GM18499 (cell line): Measurements from ENCODE around the gene SPARC.
A peak's percentile ranks its signal among the peaks of the same experiment; 100 is the strongest.

ENCODE experiments used
- ATAC-seq: cut with Tn5 transposase; IDR thresholded peaks from one replicate; pipeline ENCODE4 v1.9.1; 2021; ENCODE audit warnings: moderate number of reproducible peaks; ENCODE audit not compliant: insufficient read depth, unreplicated experiment

The SPARC gene

DNA sequence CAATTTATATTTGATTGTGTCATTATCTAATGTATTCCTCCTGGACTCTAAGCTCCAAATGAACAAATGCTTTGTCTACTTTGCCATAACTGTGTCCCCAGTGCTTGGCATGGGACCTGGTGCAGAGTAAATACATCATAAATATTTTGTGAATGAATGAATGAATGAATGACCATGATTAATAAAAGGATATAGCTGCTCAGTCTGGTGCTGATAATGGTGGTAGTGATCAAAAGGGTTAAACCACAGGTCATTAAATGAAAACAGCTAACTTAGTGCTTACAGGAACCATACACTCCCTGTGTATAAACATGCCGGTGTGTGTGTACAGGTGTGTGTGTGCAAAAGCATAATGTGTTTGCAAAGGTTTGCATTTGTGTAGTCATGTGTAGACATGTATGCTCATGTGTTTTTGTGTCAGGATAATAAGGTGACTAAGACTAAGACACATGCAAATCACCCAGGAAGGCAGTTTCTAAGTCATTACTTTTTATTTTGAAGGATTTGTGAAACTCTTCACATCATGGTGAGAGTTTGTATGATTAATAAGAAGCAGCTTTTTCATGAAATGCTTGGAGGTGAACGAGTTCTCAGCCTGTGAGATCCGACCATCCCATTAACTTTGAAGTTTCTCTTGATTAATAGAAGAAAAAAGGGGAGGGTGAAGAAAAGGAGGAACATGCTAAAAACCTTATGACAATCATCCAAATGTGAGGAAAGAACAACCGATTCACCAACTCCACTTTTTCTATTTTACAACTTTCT is 24.6 kb downstream of the SPARC start:
- peak; percentile 82 for ATAC-seq

DNA sequence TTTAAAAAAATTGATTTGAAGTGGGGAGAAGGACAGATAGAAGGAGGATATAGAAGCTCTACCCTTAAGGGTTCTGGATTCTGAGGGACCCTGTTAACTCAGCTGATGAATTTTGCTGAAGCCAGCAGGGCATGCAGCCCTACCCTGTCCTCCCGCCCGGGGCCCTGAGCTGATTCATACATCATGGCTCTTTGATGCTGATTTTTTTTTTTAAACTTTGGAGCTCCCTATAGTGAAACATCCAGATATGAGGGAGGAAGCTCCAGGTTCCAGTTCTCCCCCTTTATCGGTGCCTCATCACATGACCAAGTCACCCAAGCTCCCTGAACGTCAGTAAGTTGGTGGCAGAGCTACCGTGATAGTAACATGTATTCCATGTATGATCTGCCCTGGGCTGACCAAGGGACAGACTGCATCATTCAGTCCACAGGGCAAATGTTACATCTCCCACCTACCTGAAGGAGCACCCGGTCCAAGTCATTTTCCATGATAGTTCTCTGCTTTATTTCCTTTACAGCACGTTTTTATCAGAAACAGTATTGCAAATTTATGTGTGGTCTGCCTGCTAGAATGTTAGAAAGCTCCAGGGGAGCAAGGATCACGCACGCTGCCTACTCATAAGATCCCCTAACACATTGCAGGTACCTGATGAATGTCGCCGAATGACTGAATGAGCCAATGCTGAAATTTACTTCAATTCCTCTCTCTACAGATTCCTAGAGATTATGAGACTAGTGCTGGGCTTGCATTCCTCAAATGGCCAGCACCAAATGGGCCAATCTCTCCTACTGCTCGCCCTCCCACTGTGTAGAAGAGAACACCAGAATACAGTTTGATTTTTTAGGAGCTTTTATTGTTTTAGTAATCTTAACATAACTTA is 25.9 kb downstream of the SPARC start:
- no peak for ATAC-seq

- peak; percentile 35 for ATAC-seq
Measured at GRCh38 chr5:151659001-151659754, 27.5 kb downstream of the SPARC start.

DNA sequence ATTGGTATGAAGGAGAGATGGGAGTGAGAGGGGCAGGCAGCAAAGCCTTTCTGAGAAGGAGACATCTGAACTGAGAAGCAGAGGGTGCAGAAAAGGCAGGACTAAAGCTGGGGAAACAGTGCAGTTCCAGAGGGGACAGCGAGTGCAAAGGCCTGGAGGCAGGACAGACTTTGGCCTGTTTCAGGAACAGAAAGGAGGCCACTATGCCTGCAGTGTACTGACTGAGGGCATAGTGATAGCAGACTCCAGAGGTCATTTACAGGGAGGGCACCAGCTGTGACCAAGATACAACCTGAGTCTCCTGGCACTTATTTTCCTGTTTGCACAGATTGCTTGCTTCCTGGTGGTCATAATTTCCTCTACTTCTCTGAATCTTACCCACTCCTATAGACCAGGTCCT is 29.6 kb downstream of the SPARC start:
- no peak for ATAC-seq

DNA sequence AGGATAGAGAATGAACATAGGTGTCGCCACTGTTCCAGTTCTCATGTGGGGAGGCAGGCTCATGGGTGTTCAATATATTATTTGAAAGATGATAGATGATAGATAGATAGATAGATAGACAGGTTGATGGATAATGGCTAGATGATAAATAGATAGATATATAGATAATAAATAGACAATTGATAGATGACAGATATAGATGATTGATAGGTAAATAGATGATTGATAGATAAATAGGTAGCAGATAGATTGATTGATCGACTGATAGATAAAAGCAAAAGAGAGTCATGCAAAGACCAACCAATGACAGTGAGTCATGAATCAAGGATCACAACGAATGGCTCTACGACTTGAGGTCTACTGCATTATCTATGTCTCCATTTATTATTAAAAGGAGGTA is 30.4 kb downstream of the SPARC start:
- no peak for ATAC-seq

DNA sequence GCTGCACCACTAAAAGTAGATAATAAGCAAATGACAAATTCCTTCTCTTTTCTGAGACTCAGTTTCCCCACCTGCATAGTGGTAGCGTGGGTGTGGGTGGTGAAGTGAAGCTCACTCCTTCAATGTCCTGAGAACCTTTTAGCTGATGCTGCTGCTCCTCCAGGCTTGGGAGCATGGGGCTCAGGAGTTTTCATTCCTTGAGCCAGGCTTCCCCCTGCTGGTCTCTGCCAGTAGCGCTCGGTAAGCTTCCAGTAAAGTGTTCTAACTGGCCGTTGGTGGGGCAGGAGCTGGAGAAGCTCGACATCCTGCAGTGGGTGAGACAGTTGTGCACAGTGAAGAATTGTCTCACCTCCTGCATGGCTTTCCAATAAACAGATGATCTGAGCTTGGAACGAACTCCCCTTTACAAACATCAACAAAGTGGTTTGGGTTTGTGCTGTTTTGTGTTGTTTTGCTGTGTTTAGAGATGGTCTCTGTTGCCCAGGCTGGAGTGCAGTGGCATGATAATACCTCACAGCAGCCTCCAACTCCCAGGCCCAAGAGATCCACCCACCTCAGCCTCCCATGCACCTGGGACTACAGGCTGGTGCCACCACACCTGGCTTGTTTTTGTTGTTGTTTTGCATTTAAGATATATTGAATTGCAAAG is 34.6 kb downstream of the SPARC start:
- ATAC-seq: peak; percentile 89

GRCh38 chr5:151648988-151649387 is 37.7 kb downstream of the SPARC start:
- ATAC-seq: no peak

DNA sequence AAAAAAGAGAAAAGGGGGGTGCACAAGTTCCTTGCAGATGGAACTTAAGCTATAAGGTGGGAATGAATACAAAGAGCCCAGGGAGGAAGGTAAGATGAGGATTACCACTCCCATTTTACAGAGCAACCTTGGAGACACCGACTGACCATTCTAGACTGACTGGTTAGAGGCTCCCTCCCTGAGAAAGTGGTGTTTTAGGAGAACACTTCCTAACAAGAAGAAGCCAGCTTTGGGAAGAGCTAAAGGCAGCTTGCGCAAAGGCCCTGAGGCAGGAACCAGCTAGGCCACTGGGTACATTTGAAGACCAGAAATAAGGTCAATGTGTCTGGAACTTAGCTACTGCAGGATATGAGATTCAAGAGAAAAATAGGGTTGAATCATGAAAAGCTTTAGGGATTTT is 38.6 kb downstream of the SPARC start:
- no peak for ATAC-seq

DNA sequence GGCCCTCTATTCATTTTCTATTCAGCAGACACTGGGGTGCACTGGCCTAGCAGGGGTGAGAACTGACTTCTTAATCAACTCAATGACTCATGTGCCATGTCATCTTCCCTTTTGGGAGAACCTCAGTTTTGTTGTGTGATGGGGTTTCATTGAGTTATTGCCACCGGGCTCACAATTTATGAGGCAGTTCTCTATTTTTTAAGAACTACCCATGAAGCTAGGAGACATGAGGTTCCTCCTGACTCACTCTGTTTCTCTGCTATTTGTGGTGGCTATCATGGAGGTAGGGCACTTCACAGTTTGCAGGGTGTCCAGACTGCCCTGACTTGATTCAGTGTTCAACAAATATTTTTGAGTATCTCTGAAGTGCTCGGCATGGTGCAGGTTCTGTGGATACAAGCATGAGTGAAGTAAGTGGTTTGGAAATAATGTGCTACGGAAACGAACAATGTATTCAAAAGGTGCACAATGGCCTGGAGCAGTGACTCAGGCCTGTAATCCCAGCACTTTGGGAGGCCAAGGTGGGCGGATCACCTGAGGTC is 39.3 kb downstream of the SPARC start:
- ATAC-seq: no peak

GRCh38 chr5:151646334-151646733 is 40.4 kb downstream of the SPARC start:
- ATAC-seq: no peak

DNA sequence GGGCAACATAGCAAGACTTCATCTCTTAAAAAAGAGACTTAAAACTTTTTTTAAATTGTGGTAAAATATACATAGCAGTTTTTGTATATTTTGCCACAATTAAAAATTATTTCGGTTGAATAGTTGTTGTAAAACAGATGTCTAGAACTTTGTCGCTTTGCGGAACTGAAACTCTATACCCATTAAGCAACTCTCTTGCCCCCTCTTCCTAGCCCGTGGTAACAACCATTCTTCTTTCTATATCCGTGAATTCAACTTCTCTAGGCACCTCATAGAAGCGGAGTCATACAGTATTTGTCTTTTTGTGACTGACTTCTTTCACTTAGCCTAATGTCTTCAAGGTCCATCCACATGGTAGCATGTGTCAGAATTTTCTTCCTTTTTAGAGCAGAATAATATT is 43.3 kb downstream of the SPARC start:
- ATAC-seq: no peak

DNA sequence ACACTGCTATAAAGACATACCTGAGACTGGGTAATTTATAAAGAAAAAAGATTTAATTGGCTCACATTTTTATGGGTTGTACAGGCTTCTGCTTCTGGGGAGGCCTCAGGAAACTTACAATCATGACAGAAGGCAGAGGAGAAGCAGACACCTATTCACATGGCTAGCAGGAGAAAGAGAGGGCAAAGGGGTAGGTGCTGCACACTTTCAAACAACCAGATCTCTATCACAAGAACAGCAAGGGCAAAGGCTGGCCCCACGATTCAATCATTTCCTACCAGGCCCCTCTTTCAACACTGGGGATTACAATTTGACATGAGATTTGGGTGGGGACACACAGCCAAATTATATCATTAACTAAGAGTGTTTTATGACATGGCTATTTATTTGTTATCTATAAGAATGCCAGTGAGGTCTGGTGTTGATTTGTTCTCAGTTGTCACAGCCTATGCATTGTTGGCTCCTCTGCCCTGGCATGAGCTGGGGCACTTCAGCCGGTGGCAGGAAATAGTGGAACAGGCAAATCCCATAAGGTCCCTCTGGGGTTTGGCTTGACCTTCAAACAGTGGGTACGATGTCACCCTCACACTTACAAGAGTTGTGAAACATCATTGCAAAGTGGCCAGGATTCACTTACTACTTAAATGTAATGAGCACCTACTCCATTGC is 44.1 kb downstream of the SPARC start:
- ATAC-seq: no peak

- no peak for ATAC-seq
Measured at GRCh38 chr5:151638619-151639018, 48.1 kb downstream of the SPARC start.

DNA sequence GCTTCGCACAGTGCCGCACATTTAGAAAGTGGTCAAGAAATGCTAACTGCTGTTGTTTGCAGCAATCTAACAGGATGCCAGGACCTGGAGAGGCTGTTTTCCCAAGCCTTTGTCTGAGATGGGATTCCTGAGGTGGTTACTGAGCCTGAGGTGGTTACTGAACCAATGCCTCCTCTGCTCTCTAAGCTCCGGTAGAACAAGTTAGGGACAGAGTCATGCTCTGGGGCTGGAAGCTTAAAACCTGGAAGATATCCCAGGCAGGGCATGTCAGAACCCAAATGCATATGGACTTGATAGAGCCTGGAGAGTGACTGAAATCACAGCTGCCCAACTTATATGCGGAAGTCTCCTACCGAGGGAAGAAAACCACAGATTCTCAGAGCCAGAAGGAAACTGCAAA is 49.0 kb downstream of the SPARC start:
- ATAC-seq: no peak

DNA sequence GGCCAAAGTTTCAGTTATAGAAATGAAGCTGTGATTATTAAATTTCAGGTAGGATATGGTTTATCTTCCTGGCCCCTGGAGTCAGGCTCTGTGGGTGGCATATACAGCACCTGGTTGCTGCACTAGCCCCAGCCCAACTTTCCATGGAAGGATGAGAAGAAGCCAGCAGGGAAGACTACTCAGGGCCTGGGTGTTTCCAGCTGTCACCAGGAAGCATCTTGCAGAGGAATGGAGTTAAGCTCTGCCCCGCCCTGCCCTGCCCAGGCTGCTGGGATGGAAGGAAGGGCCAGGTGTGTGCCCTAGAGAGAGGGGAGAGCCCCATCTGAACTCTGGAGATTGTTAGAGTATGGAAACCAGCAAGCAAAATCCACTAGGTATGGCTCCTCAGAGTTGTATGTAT is 52.8 kb downstream of the SPARC start:
- no peak for ATAC-seq

DNA sequence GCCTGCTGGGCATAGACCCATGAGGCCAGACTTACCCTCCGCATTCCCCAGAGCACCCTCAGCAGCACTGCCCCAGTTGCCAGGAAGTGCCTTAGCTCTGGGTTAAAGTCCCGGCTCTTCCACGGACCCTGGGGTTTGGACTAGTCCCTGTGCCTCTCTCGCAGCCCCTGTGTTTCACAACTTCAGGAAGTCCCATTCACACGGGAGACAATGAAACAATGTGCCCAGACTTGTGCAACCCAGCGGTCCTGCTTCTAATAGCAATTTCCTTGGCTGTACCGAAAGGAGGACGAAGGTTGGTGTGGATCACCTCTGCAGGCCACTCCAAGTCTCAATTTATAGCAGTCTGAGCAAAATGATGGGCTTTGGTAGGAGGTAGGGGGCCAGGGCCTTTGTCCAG is 53.8 kb downstream of the SPARC start:
- ATAC-seq: no peak

DNA sequence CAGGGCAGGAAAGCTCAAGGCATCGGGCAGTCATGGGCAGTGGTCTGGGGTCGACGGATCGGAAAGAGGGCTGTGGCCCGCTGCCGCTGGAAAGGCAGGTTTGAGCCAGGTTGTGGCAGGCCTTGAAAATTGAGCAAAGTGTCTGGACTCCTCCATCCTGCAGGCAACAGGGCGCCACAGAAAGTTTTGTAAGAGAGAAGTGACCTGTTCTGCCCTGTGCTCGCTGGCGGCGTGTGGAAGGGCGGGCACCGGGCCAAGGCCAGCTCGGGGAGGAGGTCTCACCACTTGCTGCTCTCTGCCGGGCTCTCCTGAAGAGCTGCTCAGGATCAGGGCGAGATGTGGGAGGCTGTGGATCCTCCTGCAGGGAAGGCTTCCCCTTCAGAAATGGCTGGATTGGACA is 54.2 kb downstream of the SPARC start:
- no peak for ATAC-seq

- ATAC-seq: no peak
Measured at GRCh38 chr5:151631941-151632340, 54.8 kb downstream of the SPARC start.

- ATAC-seq: no peak
Measured at GRCh38 chr5:151630088-151630487, 56.6 kb downstream of the SPARC start.
